Measurements from ENCODE around the gene NRG3. TPM values are rescaled to one million over a fixed set of nuclear protein-coding genes. Genes with fewer than 3 reads are reported as not detected.

The NRG3 gene
- total and polyA plus RNA-seq, 3 experiments from 2014 or later = not detected

DNA sequence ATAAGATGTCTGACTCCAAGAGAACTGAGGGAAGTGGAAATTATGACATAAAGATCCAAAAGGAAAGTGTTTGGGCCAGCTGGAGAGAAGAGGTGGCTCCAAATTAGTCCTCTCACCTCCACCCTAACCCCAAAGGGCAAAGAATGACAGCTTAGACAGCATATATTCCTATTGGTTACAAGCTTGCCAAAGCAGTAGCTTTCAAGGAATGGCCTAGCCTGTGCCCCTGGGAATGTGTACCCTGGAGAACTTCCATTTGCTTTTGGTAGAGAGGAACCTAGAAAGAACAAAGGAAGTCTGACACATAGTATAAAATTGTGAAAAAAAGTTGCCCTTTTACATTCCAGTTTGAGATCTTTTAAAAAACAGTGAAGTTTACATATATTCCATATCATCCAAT lies 11.2 kb upstream of the NRG3 start:
- POLR2A ChIA-PET = no interaction called here
- CTCF ChIA-PET = no interaction called here
- H3K4me3 Mint-ChIP-seq = no peak overlapping the region
- Histone ChIP-seq H3K27ac (ENCODE audit: low read depth, low read length) (no peak overlapping the region), H3K9me3 (ENCODE audit: low read length) (no peaks in the 10 kb centered on the region), H3K36me3 (ENCODE audit: insufficient read depth, low read length) (no peaks in the 10 kb centered on the region), H3K27me3 (ENCODE audit: insufficient read depth, low read length, poor library complexity, severe bottlenecking) (no peaks in the 10 kb centered on the region), H3K4me3 (ENCODE audit: low read length) (no peak overlapping the region), H3K4me1 (ENCODE audit: insufficient read depth, low read length) (no peaks in the 10 kb centered on the region)
- H3K36me3 Mint-ChIP-seq = peaks cover 0 to 2% (median 0%) of the 10 kb centered on the region in 3 donors
- DNase-seq = no peak
- no peaks in the 10 kb centered on the region for H3K27me3 Mint-ChIP-seq
- peaks cover 2 to 25% (median 9%) of the 10 kb centered on the region in 5 donors for H3K9me3 Mint-ChIP-seq
- no peak overlapping the region for H3K27ac Mint-ChIP-seq
- H3K4me1 Mint-ChIP-seq = no peaks in the 10 kb centered on the region

GRCh38 chr10:81865581-81865980 lies 9.4 kb upstream of the NRG3 start:
- no peaks in the 10 kb centered on the region for H3K27me3 ChIP-seq (ENCODE audit: insufficient read depth, low read length, poor library complexity, severe bottlenecking)
- peaks cover 0 to 2% (median 0%) of the 10 kb centered on the region in 3 donors for H3K36me3 Mint-ChIP-seq
- ChIA-PET POLR2A (no interaction called here), CTCF (no interaction called here)
- no peaks in the 10 kb centered on the region for H3K36me3 ChIP-seq (ENCODE audit: insufficient read depth, low read length)
- H3K27ac ChIP-seq (ENCODE audit: low read depth, low read length) = no peak overlapping the region
- DNase-seq = no peak
- no peaks in the 10 kb centered on the region for H3K4me1 ChIP-seq (ENCODE audit: insufficient read depth, low read length)
- H3K9me3 Mint-ChIP-seq = peaks cover 0 to 20% (median under 1%) of the 10 kb centered on the region in 5 donors
- no peaks in the 10 kb centered on the region for H3K9me3 ChIP-seq (ENCODE audit: low read length)
- H3K4me1 Mint-ChIP-seq = no peaks in the 10 kb centered on the region
- H3K27ac Mint-ChIP-seq = no peak overlapping the region
- H3K4me3 ChIP-seq (ENCODE audit: low read length) = no peak overlapping the region
- no peak overlapping the region for H3K4me3 Mint-ChIP-seq
- H3K27me3 Mint-ChIP-seq = peaks cover 0 to 2% of the 10 kb centered on the region in 2 donors

- CTCF ChIA-PET = no interaction called here
- no peak overlapping the region for H3K27ac Mint-ChIP-seq
- Histone ChIP-seq H3K9me3 (ENCODE audit: low read length) (no peaks in the 10 kb centered on the region), H3K4me3 (ENCODE audit: low read length) (no peak overlapping the region), H3K27ac (ENCODE audit: low read depth, low read length) (no peak overlapping the region), H3K27me3 (ENCODE audit: insufficient read depth, low read length, poor library complexity, severe bottlenecking) (no peaks in the 10 kb centered on the region), H3K4me1 (ENCODE audit: insufficient read depth, low read length) (no peaks in the 10 kb centered on the region), H3K36me3 (ENCODE audit: insufficient read depth, low read length) (no peaks in the 10 kb centered on the region)
- H3K36me3 Mint-ChIP-seq = peaks cover 0 to 3% (median 0%) of the 10 kb centered on the region in 3 donors
- peaks cover 0 to 11% (median 3%) of the 10 kb centered on the region in 5 donors for H3K9me3 Mint-ChIP-seq
- POLR2A ChIA-PET = no interaction called here
- peaks cover 1 to 2% of the 10 kb centered on the region in 2 donors for H3K27me3 Mint-ChIP-seq
- no peak overlapping the region for H3K4me3 Mint-ChIP-seq
- DNase-seq = no peak
- H3K4me1 Mint-ChIP-seq = no peaks in the 10 kb centered on the region
Observed at GRCh38 chr10:81866753-81867152, 8.2 kb upstream of the NRG3 start.

DNA sequence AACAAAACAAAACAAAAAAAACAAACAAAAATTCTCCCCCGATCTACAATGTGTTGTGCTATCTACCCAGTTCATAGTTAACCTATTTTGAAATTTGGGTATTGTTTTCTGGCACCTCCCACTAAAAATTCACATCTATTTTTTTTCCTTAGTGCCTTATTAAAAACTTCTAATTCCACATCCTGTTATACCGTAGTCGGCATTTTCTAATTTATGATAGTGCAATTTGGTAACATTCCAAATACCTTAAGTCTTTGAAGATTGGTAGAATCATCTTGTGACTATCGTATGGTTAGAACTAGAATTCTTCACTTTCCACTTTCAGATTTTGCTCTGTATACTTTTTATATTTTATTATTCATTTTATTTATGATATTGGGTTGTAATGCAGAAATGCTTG lies 4.5 kb upstream of the NRG3 start:
- H3K4me3 ChIP-seq (ENCODE audit: low read length) = no peak overlapping the region
- DNase-seq = no peak
- Mint-ChIP-seq H3K27ac (no peak overlapping the region), H3K9me3 (peaks cover 0 to 10% (median 3%) of the 10 kb centered on the region in 5 donors), H3K4me1 (no peaks in the 10 kb centered on the region), H3K4me3 (no peak overlapping the region), H3K36me3 (peaks cover 0 to 1% (median 0%) of the 10 kb centered on the region in 3 donors), H3K27me3 (peaks cover 9 to 19% of the 10 kb centered on the region in 2 donors)
- no peaks in the 10 kb centered on the region for H3K4me1 ChIP-seq (ENCODE audit: insufficient read depth, low read length)
- no peak overlapping the region for H3K27ac ChIP-seq (ENCODE audit: low read depth, low read length)
- CTCF ChIA-PET = no interaction called here
- no peaks in the 10 kb centered on the region for H3K27me3 ChIP-seq (ENCODE audit: insufficient read depth, low read length, poor library complexity, severe bottlenecking)
- no peaks in the 10 kb centered on the region for H3K9me3 ChIP-seq (ENCODE audit: low read length)
- POLR2A ChIA-PET = no interaction called here
- H3K36me3 ChIP-seq (ENCODE audit: insufficient read depth, low read length) = no peaks in the 10 kb centered on the region

GRCh38 chr10:81871558-81871957 lies 3.4 kb upstream of the NRG3 start:
- ChIA-PET CTCF (no interaction called here), POLR2A (no interaction called here)
- Histone ChIP-seq H3K4me1 (ENCODE audit: insufficient read depth, low read length) (no peaks in the 10 kb centered on the region), H3K36me3 (ENCODE audit: insufficient read depth, low read length) (no peaks in the 10 kb centered on the region), H3K27me3 (ENCODE audit: insufficient read depth, low read length, poor library complexity, severe bottlenecking) (no peaks in the 10 kb centered on the region), H3K27ac (ENCODE audit: low read depth, low read length) (no peak overlapping the region), H3K4me3 (ENCODE audit: low read length) (no peak overlapping the region), H3K9me3 (ENCODE audit: low read length) (no peaks in the 10 kb centered on the region)
- Mint-ChIP-seq H3K27ac (no peak overlapping the region), H3K4me1 (peaks cover 3 to 8% (median 4%) of the 10 kb centered on the region in 3 donors), H3K4me3 (no peak overlapping the region), H3K9me3 (peaks cover 3 to 15% (median 7%) of the 10 kb centered on the region in 5 donors), H3K27me3 (peaks cover 16 to 29% of the 10 kb centered on the region in 2 donors), H3K36me3 (peaks cover 0 to 3% (median 0%) of the 10 kb centered on the region in 3 donors)
- no peak for DNase-seq

DNA sequence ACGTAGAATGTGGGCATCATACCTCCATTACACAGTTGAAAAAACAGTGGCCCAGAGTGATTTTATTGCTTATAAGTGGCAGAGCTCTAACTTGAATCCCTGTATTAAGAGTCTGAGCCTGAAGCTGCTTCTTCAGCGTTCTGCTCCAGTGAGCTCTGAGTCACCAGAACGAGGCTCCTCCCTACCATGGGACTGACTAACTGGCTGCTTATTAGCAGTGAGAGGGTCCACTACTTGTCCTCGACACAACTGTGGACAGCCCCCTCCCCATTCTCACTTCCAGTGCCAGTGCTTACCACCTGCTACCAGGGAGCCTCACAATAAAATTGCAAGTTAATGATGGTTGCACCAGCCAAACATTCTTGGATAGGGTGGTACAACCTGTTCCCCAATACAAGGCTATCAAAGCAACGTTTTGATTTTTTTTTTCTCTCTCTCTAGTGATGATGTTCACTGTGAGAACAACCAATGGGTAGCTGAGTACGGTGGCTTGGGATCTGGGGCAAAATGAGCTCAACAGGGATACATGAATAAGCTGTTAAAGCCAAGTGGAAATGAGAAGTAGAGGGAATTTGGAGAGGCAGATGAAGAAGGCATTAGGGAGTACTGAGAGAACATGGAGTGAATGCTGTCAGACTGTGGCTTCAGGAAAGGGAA lies 2.7 kb upstream of the NRG3 start:
- Mint-ChIP-seq H3K9me3 (peaks cover 4 to 17% (median 12%) of the 10 kb centered on the region in 5 donors), H3K27me3 (peaks cover 23 to 37% of the 10 kb centered on the region in 2 donors), H3K4me3 (no peak overlapping the region), H3K27ac (no peak overlapping the region), H3K36me3 (peaks cover 0 to 3% (median 0%) of the 10 kb centered on the region in 3 donors), H3K4me1 (peaks cover 3 to 8% (median 4%) of the 10 kb centered on the region in 3 donors)
- POLR2A ChIA-PET = no interaction called here
- Histone ChIP-seq H3K4me1 (ENCODE audit: insufficient read depth, low read length) (no peaks in the 10 kb centered on the region), H3K27me3 (ENCODE audit: insufficient read depth, low read length, poor library complexity, severe bottlenecking) (no peaks in the 10 kb centered on the region), H3K4me3 (ENCODE audit: low read length) (no peak overlapping the region), H3K27ac (ENCODE audit: low read depth, low read length) (no peak overlapping the region), H3K9me3 (ENCODE audit: low read length) (no peaks in the 10 kb centered on the region), H3K36me3 (ENCODE audit: insufficient read depth, low read length) (no peaks in the 10 kb centered on the region)
- CTCF ChIA-PET = no interaction called here
- no peak for DNase-seq

GRCh38 chr10:81873231-81873931 lies 1.6 kb upstream of the NRG3 start:
- peaks cover 0 to 3% (median 0%) of the 10 kb centered on the region in 3 donors for H3K36me3 Mint-ChIP-seq

More at GRCh38 chr10:81873231-81873931, 1.6 kb upstream of the NRG3 start:
- peaks cover 27 to 45% of the 10 kb centered on the region in 2 donors for H3K27me3 Mint-ChIP-seq
- peak overlapping the region in 1 of 7 donors; percentile 63 for H3K4me3 Mint-ChIP-seq
- Histone ChIP-seq H3K9me3 (ENCODE audit: low read length) (no peaks in the 10 kb centered on the region), H3K27ac (ENCODE audit: low read depth, low read length) (no peak overlapping the region), H3K36me3 (ENCODE audit: insufficient read depth, low read length) (no peaks in the 10 kb centered on the region), H3K4me3 (ENCODE audit: low read length) (no peak overlapping the region), H3K4me1 (ENCODE audit: insufficient read depth, low read length) (no peaks in the 10 kb centered on the region), H3K27me3 (ENCODE audit: insufficient read depth, low read length, poor library complexity, severe bottlenecking) (no peaks in the 10 kb centered on the region)
- peak overlapping the region in 1 of 8 donors; percentile 29 for H3K27ac Mint-ChIP-seq
- ChIA-PET CTCF (no interaction called here), POLR2A (no interaction called here)
- peaks cover 3 to 8% (median 4%) of the 10 kb centered on the region in 3 donors for H3K4me1 Mint-ChIP-seq
- DNase-seq = no peak
- H3K9me3 Mint-ChIP-seq = peaks cover 7 to 20% (median 13%) of the 10 kb centered on the region in 5 donors

Measured in CD8-positive, alpha-beta memory T cell (primary cell).